Measurements from ENCODE around the gene CACFD1. TPM values are rescaled to one million over a fixed set of nuclear protein-coding genes. Genes with fewer than 3 reads are reported as not detected.

Gene CACFD1
- total RNA-seq, 4 donors from 2014 or later, result 6.8 to 11.6 (median 9.4) TPM

GRCh38 chr9:133491656-133491925 lies 31.8 kb downstream of the CACFD1 start:
- WGBS, result 92% methylated on average over 8 of the region's 8 CpGs
- no peak overlapping the region for H3K27ac ChIP-seq
- DNase-seq (ENCODE audit: low spot score in 2 of 2), result no peak
- no peaks in the 10 kb centered on the region for H3K36me3 ChIP-seq
- peaks cover 11% of the 10 kb centered on the region for H3K4me1 ChIP-seq
- peaks cover 31% of the 10 kb centered on the region for H3K27me3 ChIP-seq
- no peaks in the 10 kb centered on the region for H3K9me3 ChIP-seq
- TF ChIP-seq CTCF (IDR thresholded peaks at IDR 0.05), result no peak
- TF ChIP-seq POLR2AphosphoS5 (IDR thresholded peaks at IDR 0.05), result no peak
- no peak for TF ChIP-seq POLR2A (IDR thresholded peaks at IDR 0.05)
- TF ChIP-seq EP300 (IDR thresholded peaks at IDR 0.05), result no peak
- H3K4me3 ChIP-seq, result no peak overlapping the region

- 67% methylated on average over 6 of the region's 33 CpGs for WGBS
- no peak for TF ChIP-seq POLR2AphosphoS5 (IDR thresholded peaks at IDR 0.05)
- TF ChIP-seq CTCF (IDR thresholded peaks at IDR 0.05), result no peak
- TF ChIP-seq POLR2A (IDR thresholded peaks at IDR 0.05), result no peak
- TF ChIP-seq EP300 (IDR thresholded peaks at IDR 0.05), result no peak
- DNase-seq (ENCODE audit: low spot score in 2 of 2), result no peak
- H3K27me3 ChIP-seq, result peaks cover 38% of the 10 kb centered on the region
- H3K4me3 ChIP-seq, result no peak overlapping the region
- no peak overlapping the region for H3K27ac ChIP-seq
- H3K9me3 ChIP-seq, result no peaks in the 10 kb centered on the region
- peaks cover 11% of the 10 kb centered on the region for H3K4me1 ChIP-seq
- H3K36me3 ChIP-seq, result no peaks in the 10 kb centered on the region
These were observed 32.6 kb downstream of the CACFD1 start for GRCh38 chr9:133492061-133493021.

GRCh38 chr9:133493428-133493827 lies 33.6 kb downstream of the CACFD1 start:
- no peaks in the 10 kb centered on the region for H3K9me3 ChIP-seq
- no peak overlapping the region for H3K4me3 ChIP-seq
- no peak for TF ChIP-seq POLR2A (IDR thresholded peaks at IDR 0.05)
- TF ChIP-seq EP300 (IDR thresholded peaks at IDR 0.05), result no peak
- TF ChIP-seq POLR2AphosphoS5 (IDR thresholded peaks at IDR 0.05), result no peak
- TF ChIP-seq CTCF (IDR thresholded peaks at IDR 0.05), result no peak
- no peak overlapping the region for H3K27ac ChIP-seq
- DNase-seq (ENCODE audit: low spot score in 2 of 2), result no peak
- WGBS, result no CpG with 5 or more reads among the region's 11 CpGs
- H3K27me3 ChIP-seq, result peaks cover 37% of the 10 kb centered on the region
- H3K4me1 ChIP-seq, result peaks cover 11% of the 10 kb centered on the region
- H3K36me3 ChIP-seq, result no peaks in the 10 kb centered on the region

- Histone ChIP-seq H3K4me1 (peaks cover 11% of the 10 kb centered on the region), H3K9me3 (no peaks in the 10 kb centered on the region), H3K4me3 (no peak overlapping the region), H3K36me3 (no peaks in the 10 kb centered on the region), H3K27me3 (peaks cover 42% of the 10 kb centered on the region), H3K27ac (no peak overlapping the region)
- no peak for TF ChIP-seq POLR2AphosphoS5 (IDR thresholded peaks at IDR 0.05)
- no peak for TF ChIP-seq EP300 (IDR thresholded peaks at IDR 0.05)
- TF ChIP-seq POLR2A (IDR thresholded peaks at IDR 0.05), result no peak
- no peak for TF ChIP-seq CTCF (IDR thresholded peaks at IDR 0.05)
- DNase-seq (ENCODE audit: low spot score in 2 of 2), result no peak
- 81% methylated on average over 17 of the region's 23 CpGs for WGBS
These were observed 34.2 kb downstream of the CACFD1 start for GRCh38 chr9:133493845-133494540.
